ENCODE measurements around the gene NPB.

DNA sequence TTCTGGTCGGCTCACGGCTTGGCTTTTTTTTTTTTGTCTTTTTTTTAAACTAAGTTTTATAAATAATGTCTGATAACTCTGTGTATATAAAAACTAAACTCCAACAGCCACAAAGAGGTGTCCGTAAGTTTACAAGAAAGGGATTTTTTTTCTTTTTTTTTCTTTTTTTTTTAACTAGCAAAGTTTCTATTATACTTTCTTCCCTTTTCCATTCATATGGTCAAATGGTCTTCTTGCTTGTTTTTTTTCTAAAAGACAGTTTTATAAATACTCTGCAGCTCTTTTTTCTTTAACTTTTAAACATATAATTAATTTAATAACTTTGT is 19.5 kb downstream of the NPB start:
- TF ChIP-seq, protein P1, sequence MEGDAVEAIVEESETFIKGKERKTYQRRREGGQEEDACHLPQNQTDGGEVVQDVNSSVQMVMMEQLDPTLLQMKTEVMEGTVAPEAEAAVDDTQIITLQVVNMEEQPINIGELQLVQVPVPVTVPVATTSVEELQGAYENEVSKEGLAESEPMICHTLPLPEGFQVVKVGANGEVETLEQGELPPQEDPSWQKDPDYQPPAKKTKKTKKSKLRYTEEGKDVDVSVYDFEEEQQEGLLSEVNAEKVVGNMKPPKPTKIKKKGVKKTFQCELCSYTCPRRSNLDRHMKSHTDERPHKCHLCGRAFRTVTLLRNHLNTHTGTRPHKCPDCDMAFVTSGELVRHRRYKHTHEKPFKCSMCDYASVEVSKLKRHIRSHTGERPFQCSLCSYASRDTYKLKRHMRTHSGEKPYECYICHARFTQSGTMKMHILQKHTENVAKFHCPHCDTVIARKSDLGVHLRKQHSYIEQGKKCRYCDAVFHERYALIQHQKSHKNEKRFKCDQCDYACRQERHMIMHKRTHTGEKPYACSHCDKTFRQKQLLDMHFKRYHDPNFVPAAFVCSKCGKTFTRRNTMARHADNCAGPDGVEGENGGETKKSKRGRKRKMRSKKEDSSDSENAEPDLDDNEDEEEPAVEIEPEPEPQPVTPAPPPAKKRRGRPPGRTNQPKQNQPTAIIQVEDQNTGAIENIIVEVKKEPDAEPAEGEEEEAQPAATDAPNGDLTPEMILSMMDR (optimal IDR thresholded peaks at IDR 0.05 in 1 of 3, IDR thresholded peaks at IDR 0.05 in 1 of 3, conservative IDR thresholded peaks at IDR 0.05 in 1 of 3; ENCODE audit: extremely low read depth in 1 of 3, insufficient read depth in 2 of 3, low read length in 3 of 3): no peak
- TF ChIP-seq EZH2 (IDR thresholded peaks at IDR 0.05; ENCODE audit: low read length): no peak
